GM19351 (cell line): ENCODE data around the gene EHD4.

Experiments used
- ATAC-seq: cut with Tn5 transposase; IDR thresholded peaks from one replicate; pipeline ENCODE4 v1.9.1; 2021; ENCODE audit warnings: mild to moderate bottlenecking, moderate library complexity; ENCODE audit not compliant: unreplicated experiment

The EHD4 gene

GRCh38 chr15:41847981-41848380 lies 124.4 kb downstream of the EHD4 start:
- no peak for ATAC-seq

GRCh38 chr15:41847206-41847605 lies 125.2 kb downstream of the EHD4 start:
- no peak for ATAC-seq
